GM18498 (cell line): ENCODE results near the gene EN2.

Source experiments
- ATAC-seq: cut with Tn5 transposase; IDR thresholded peaks from one replicate; pipeline ENCODE4 v1.9.1; 2021; ENCODE audit warnings: mild to moderate bottlenecking, moderate library complexity; ENCODE audit not compliant: unreplicated experiment

The EN2 gene

GRCh38 chr7:155507576-155507975 is 49.6 kb downstream of the EN2 start:
- ATAC-seq: no peak

GRCh38 chr7:155508376-155509358 is 50.7 kb downstream of the EN2 start:
- ATAC-seq: no peak

GRCh38 chr7:155509359-155509724 is 51.4 kb downstream of the EN2 start:
- no peak for ATAC-seq

- no peak for ATAC-seq
Measured at GRCh38 chr7:155509725-155510551, 52.0 kb downstream of the EN2 start.

- no peak for ATAC-seq
Measured at GRCh38 chr7:155510975-155511701, 53.2 kb downstream of the EN2 start.

GRCh38 chr7:155511702-155511996 is 53.7 kb downstream of the EN2 start:
- ATAC-seq: no peak

GRCh38 chr7:155512246-155512887 is 54.4 kb downstream of the EN2 start:
- no peak for ATAC-seq

GRCh38 chr7:155513543-155514285 is 55.8 kb downstream of the EN2 start:
- ATAC-seq: no peak

GRCh38 chr7:155514296-155514695 is 56.4 kb downstream of the EN2 start:
- no peak for ATAC-seq
